GM21381 (cell line): ENCODE data around the gene ASTN1.

ENCODE experiments used
- ATAC-seq: cut with Tn5 transposase; IDR thresholded peaks from one replicate; pipeline ENCODE4 v1.9.1; 2021; ENCODE audit warnings: mild to moderate bottlenecking, moderate library complexity; ENCODE audit not compliant: unreplicated experiment

The ASTN1 gene

DNA sequence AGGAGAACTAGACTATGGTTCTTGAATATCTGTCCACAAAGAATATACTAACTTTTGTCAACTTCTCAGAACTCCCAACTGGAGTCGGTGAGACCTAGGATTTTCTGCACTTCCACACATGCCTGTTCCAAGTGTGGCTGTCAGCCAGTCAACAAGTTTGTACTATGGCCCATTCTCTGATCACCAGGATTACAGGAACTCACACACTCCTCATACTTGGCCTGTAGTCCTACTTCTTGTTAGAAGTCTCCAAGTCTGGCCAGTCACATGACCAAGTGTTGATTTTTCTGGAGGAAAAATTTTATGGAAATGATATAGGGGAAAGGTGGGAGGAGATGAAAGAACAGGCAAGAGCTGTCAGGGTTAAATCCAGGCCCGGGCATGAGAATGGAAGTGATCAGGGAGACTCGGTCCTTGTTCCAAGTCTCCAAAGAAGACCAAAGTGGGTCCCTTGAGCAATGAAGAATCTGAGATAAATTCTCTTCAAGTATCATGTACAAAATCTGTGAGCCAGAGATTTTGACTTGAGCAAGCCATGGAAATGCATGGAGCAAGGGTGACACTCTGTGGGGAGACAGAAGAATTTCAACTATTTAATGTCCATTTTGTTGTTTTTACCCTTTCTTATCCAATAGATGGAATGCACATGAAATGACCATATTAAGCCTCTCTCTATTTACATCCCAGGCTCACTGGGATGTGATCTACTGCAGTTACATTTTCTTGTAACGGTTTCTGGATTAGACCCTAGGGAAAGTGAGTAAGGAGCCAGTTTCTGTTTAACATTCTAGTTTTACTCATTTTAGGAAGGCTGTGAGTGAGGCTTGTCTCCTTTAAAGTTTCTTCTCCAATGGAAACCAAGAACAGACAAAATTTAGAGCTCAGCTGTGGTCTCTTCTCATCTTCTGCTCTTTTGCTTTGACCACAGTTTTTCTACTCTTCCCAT, 320.9 kb downstream of the ASTN1 start:
- ATAC-seq: no peak

DNA sequence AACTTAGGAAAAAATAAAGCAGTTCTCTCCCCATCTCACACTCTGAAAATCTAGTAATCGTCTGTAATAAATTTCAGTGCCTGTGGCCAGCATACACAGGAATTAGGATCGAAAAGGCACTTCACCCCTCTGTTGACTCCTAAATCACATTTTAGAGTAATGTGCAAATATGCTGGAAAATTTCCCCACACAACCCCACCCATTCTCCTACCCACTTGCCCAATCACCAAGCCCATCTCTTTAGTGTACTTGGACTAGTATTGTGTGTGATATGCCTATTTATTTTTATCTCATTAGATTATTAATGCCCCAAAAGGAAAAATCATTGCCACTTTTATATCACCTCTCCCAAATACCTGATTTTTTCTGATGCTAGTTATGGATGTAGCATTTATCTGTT, 323.3 kb downstream of the ASTN1 start:
- ATAC-seq: no peak

DNA sequence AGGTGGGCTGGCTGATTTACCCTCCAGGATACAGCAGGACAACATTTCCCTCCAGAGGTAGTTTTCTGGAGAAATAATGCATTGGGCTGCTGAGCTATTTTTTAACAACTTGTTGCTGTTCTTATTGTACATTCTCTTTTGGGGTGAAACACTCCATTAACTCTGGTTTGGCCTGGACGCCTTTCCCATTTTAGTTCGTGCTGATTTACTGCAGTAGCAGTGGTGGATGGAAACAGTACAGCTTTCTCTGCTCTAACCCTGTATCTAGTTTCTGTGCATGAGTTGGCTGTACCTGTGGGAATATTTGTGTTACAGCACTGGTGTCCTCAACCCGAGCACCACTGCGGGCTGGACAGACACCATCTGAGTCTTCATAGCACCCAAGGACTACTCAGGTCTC, 325.3 kb downstream of the ASTN1 start:
- ATAC-seq: no peak

- ATAC-seq: no peak
These were observed 326.1 kb downstream of the ASTN1 start for GRCh38 chr1:176838276-176838995.

DNA sequence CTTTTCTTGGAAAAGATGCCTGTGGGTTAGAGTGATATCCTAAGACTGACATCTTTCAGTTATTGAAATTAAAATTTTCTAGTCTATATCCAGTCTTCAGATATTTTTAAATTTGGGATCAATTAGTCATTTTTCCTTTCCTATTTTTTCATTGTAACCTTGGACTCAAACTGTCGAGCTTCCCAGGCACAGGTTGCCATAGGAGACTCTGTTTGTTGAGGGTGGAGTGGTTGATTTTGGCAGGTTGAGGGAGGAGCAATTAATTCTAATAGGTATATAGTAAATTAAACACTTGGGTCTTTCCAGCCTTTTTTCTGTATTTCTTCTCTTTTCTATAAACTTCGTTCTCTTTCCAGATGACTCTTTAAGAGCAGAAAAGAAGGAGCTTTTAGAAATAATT, 326.8 kb downstream of the ASTN1 start:
- no peak for ATAC-seq

DNA sequence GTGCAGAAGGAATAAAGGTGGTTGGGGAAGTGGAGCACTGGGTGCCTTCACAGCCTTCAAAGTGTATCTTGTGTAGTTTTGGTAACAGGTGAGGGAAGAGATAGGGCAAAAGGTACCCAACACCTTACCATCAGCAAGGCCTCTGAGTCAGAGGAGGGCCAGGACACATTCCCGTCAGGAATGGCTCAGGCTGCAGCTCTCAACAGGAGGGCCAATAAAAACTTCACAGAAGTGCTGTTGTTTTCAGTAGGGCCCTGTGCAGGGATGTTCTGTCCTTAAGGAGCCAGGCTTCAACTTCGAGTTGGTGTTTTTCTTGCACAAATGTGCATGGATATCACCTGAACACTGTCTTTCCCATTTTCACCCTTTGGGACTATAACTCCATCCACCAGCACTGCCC, 333.4 kb downstream of the ASTN1 start:
- no peak for ATAC-seq

DNA sequence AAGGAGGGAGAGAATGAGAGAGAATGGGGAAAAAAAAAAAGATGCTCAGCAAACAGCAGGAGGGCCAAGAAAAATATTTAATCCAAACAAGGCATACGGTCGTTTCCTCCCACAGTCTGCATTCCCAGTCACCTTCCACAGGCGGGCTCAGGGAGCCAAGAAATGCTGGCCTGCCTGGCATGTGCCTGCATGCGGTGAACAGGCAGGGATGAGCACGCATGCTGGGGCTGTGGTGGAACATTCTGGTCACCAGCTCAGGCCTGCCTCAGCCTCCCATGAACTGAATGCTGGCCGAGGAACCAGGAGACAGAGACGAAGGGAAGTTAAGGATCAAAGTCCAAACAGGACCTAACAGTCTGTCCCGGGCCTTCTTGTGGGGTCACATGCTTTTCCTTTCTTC, 335.3 kb downstream of the ASTN1 start:
- ATAC-seq: no peak

GRCh38 chr1:176826265-176826664, 338.2 kb downstream of the ASTN1 start:
- ATAC-seq: no peak

GRCh38 chr1:176820391-176821031, 344.0 kb downstream of the ASTN1 start:
- ATAC-seq: no peak

GRCh38 chr1:176816232-176816631, 348.3 kb downstream of the ASTN1 start:
- no peak for ATAC-seq

- no peak for ATAC-seq
These were observed 348.9 kb downstream of the ASTN1 start for GRCh38 chr1:176815621-176816020.

DNA sequence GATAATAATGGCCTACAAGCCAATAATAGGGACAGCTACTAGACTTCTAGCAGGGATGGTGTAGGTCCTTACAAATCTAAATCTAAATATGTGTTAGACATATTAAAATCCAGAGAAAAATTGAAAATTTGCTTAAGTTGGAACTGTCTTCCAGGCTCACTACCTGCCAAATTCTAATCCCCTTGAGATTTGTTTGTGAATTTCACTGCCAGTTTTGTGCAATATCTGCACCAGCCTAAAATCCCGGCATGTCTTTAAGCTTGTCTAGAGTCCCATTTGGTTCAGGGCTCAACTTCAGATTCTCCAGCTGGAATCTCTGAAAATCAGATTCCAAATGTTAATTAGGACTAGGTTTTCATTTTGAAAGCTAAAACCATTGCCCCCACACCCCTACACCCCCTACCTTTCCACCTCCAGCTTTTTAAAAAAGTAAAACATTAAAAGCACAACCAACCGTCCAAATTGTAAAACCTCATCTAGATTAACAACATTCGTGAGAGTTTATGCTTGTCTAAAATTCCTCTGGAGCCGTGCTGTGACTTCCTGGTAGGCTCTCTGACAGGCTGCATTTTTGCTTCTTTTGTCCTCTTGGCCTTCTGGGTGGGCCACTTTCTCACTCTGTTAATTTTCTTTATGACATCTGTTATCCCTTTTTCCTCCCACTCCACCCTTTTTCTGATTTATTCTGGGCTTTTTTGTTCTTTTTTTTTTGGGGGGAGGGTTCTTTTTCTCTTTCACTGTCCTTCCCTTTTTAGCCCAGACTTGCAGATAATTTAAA, 352.8 kb downstream of the ASTN1 start:
- no peak for ATAC-seq

GRCh38 chr1:176809292-176809691, 355.2 kb downstream of the ASTN1 start:
- ATAC-seq: no peak
